GM18868 (cell line): Measurements from ENCODE around the gene DPEP2.
"Not testable (repeated sequence)": the region's sequence is repeated elsewhere in the genome, so short reads cannot be mapped to it uniquely, and the experiment has no call there.

ENCODE experiments used
- ATAC-seq: cut with Tn5 transposase; IDR thresholded peaks from one replicate; pipeline ENCODE4 v1.9.1; 2021; ENCODE audit warnings: mild to moderate bottlenecking, moderate library complexity; ENCODE audit not compliant: unreplicated experiment

DPEP2 gene

DNA sequence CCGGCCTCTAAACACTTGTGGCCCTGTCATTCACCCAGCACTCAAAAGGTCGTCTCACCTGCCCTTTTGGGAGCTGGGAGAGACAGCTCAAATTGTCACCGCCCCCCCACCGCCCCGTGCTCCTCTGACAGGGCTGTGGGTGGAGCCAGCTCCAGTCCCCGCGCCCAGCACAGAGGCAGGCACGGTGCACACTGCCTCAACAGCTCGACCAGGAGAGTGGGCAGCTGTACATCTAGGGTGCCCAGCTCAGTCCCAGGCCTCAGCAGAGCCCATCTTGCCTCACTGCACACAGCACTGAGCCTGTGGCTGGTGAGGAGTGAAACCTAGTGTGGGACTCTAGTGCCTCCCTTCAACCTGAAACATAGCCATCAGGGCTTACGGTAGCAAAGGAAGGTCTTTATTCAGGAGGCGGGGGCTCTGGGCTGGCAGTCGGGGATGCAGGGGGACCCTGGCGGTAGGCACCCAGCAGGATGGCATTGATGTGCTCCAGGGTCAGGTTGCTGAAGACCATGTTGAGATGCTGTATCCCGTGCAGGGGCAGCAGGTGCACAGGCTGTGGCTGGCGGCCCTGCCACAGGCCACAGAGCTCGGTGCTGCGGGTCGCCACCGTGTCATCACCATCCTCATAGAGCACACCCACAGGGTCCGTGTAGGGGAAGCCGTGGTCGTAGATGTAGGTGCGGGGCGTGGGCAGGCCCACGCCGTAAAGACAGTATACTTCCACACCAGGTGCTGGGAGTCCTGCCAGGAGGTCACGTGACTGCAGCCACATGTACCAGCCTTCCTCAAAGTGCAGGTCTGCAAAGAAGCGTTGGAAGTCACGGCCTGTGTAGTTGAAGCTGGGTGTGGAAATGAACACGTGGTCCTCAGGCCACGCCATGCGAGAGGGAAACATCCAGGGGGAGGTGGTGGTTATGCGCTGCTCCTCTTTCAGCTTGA, 59.5 kb downstream of the DPEP2 start:
- ATAC-seq, result no peak

DNA sequence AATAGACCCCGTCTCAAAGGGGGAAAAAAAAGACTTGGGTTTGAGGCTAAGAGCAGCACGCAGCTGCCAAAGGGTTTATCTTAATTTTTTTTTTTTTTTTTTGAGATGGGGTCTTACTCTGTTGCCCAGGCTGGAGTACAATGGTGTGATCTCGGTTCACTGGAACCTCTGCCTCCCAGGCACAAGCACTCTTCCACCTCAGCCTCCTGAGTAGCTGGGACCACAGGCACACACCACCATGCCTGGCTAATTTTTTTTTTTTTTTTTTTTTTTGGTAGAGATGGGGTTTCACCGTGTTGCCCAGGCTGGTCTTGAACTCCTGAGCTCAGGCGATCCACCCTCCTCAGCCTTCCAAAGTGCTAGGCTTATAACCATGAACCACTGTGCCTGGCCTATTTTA, 61.6 kb downstream of the DPEP2 start:
- not testable (repeated sequence) for ATAC-seq
